Liver (tissue), 9 donors: Measurements from ENCODE around the gene MAD2L2. TPM values are rescaled to one million over a fixed set of nuclear protein-coding genes. Genes with fewer than 3 reads are reported as not detected.

Experiments used
- DNase-seq: peaks from one replicate; pipeline ENCODE4 v3.0.0-alpha.2; 2017; ENCODE audit warnings: low spot score
- H3K27ac ChIP-seq, 2 donors: one replicate each; pipeline ENCODE4 v1.7.0; 2013; ENCODE audit warnings: inconsistent platforms in 2 of 2, low read length in 2 of 2, control low read depth in 1 of 2, low read depth in 1 of 2, mild to moderate bottlenecking in 1 of 2
- H3K27me3 ChIP-seq, 4 donors: one replicate each; pipeline versions ENCODE4 v1.6.1 to v1.7.0; 2013; ENCODE audit warnings: low read length in 3 of 4, inconsistent platforms in 1 of 4, mild to moderate bottlenecking in 1 of 4, moderate library complexity in 1 of 4; ENCODE audit not compliant: control insufficient read depth in 4 of 4, insufficient read depth in 4 of 4
- H3K36me3 ChIP-seq, 4 donors: one replicate each; pipeline versions ENCODE4 v1.6.1 to v1.7.0; 2013; ENCODE audit warnings: low read length in 3 of 4, mild to moderate bottlenecking in 3 of 4, low read depth in 1 of 4, moderate library complexity in 1 of 4; ENCODE audit not compliant: control insufficient read depth in 4 of 4, insufficient read depth in 3 of 4
- H3K4me1 ChIP-seq, 4 donors: one replicate each; pipeline versions ENCODE4 v1.6.1 to v1.7.0; 2013; ENCODE audit warnings: low read length in 3 of 4, mild to moderate bottlenecking in 3 of 4, moderate library complexity in 1 of 4; ENCODE audit not compliant: control insufficient read depth in 4 of 4, insufficient read depth in 4 of 4
- H3K4me3 ChIP-seq, 3 donors: one replicate each; pipeline versions ENCODE4 v1.6.1 to v1.7.0; 2013; ENCODE audit warnings: low read length in 3 of 3, control low read depth in 1 of 3, low read depth in 1 of 3, mild to moderate bottlenecking in 1 of 3
- H3K9ac ChIP-seq, 2 donors: one replicate each; pipeline ENCODE4 v1.7.0; 2013; ENCODE audit warnings: low read length in 2 of 2, mild to moderate bottlenecking in 2 of 2, moderate library complexity in 2 of 2, control low read depth in 1 of 2, low read depth in 1 of 2
- H3K9me3 ChIP-seq, 4 donors: one replicate each; pipeline versions ENCODE4 v1.6.1 to v1.7.0; 2013; ENCODE audit warnings: low read length in 3 of 4; ENCODE audit not compliant: control insufficient read depth in 4 of 4
- ATF3 ChIP-seq: IDR thresholded peaks from 2 replicates; pipeline ENCODE4 v1.6.1; 2016; ENCODE audit warnings: antibody characterized with exemption
- CTCF ChIP-seq: fragments of 150-350 bp; IDR thresholded peaks from 2 replicates; pipeline ENCODE4 v1.5.1; 2017; ENCODE audit warnings: improper control_type of control experiment, low read depth, low read length; ENCODE audit not compliant: missing input control
- FOXA2 ChIP-seq: IDR thresholded peaks from 2 replicates; pipeline ENCODE4 v1.6.1; 2016; ENCODE audit warnings: antibody characterized with exemption
- HNF4G ChIP-seq: IDR thresholded peaks from 2 replicates; pipeline ENCODE4 v1.6.1; 2016; ENCODE audit warnings: antibody characterized with exemption
- JUND ChIP-seq, 2 donors: IDR thresholded peaks; 2 replicates each; pipeline ENCODE4 v1.6.1; 2016; ENCODE audit warnings: antibody characterized with exemption in 2 of 2
- MAX ChIP-seq: IDR thresholded peaks from 2 replicates; pipeline ENCODE4 v1.6.1; 2016; ENCODE audit warnings: antibody characterized with exemption
- REST ChIP-seq: IDR thresholded peaks from 2 replicates; pipeline ENCODE4 v1.6.1; 2016; ENCODE audit warnings: antibody characterized with exemption, mild to moderate bottlenecking
- TAF1 ChIP-seq: conservative IDR thresholded peaks from 2 replicates; pipeline ENCODE4 v1.6.1; 2016; ENCODE audit warnings: antibody characterized with exemption, mild to moderate bottlenecking
- ZBTB33 ChIP-seq: IDR thresholded peaks from 2 replicates; pipeline ENCODE4 v1.6.1; 2016; ENCODE audit warnings: antibody characterized with exemption
- WGBS: extraction: QIAGEN DNeasy Blood & Tissue Kit; methylation state at CpG from one replicate; pipeline ENCODE4 v1.1.7; 2013; 5-methylcytosine and 5-hydroxymethylcytosine counted together
- polyA plus RNA-seq, 2 donors: library from polyadenylated mRNA; stranded (reverse) in 1 of 2; unstranded in 1 of 2; fragments of 200-250 nt in 1 of 2; fragments of >200 nt in 1 of 2; fragmentation: Nextera tagmentation in 1 of 2; extraction: Ambion mirVana in 1 of 2; gene quantifications; one replicate each; pipeline versions ENCODE4 v1.2.1 to v1.2.3, GENCODE V29; 2013 to 2015
- total RNA-seq, 2 donors: library from RNA; depleted of rRNA; stranded (reverse); fragments of >200 nt; gene quantifications; one replicate each; pipeline ENCODE4 v1.2.3, GENCODE V29; 2014
- donor health status: healthy.
- donor health status: healthy.
- donor health status: healthy.
- donor health status: healthy.
- donor health status: healthy.

MAD2L2 gene
- total and polyA plus RNA-seq, 4 donors, result 17.5 to 43.1 (median 31.9) TPM

- no peak for TF ChIP-seq CTCF
- no peak for TF ChIP-seq MAX
- no peak for TF ChIP-seq HNF4G
- TF ChIP-seq ZBTB33, result no peak
These were observed 25.8 kb downstream of the MAD2L2 start (continued) for GRCh38 chr1:11654939-11655808.

GRCh38 chr1:11654137-11654938 lies 26.6 kb downstream of the MAD2L2 start, which contains the start of the genes FBXO2 and FBXO44:
TSS of gene FBXO2 (minus strand) at chr1:11654429. CDS start at chr1:11654340, 89 bp downstream.
TSS of gene FBXO44 (plus strand) at chr1:11654877. CDS start at chr1:11655836, 959 bp downstream.
- WGBS, result 11% methylated on average over 94 of the region's 94 CpGs
- Histone ChIP-seq H3K27ac (no peak within 1 kb of the TSS), H3K4me3 (peak within 1 kb of the TSS; percentile 46 to 74 (median 61)), H3K36me3 (no peaks in the 10 kb centered on the region), H3K9ac (no peak within 1 kb of the TSS), H3K4me1 (peaks cover 0 to 31% (median 23%) of the 10 kb centered on the region in 4 donors), H3K27me3 (no peaks in the 10 kb centered on the region), H3K9me3 (no peaks in the 10 kb centered on the region)
- TF ChIP-seq JUND (IDR thresholded peaks at IDR 0.05), result no peak
- no peak for TF ChIP-seq CTCF
- TF ChIP-seq REST, result no peak
- TF ChIP-seq FOXA2, result no peak
- TF ChIP-seq TAF1, result no peak
- no peak for TF ChIP-seq ATF3
- peak; percentile 72 for DNase-seq
